AG04449 (cell line): Measurements from ENCODE around the gene LRG1.
"Not testable (repeated sequence)": the region's sequence is repeated elsewhere in the genome, so short reads cannot be mapped to it uniquely, and the experiment has no call there.

Experiments
- CTCF ChIA-PET: fragments of 350-600 bp; formaldehyde crosslinking; extraction: SDS; loops from one replicate; lab custom pipeline; 2021; ENCODE audit warnings: antibody characterized with exemption; lab: Yijun Ruan, JAX
- POLR2A ChIA-PET: fragments of 400-600, 350-600 bp; formaldehyde crosslinking; extraction: SDS; loops from one replicate; lab custom pipeline; 2020; ENCODE audit warnings: antibody characterized with exemption, inconsistent platforms; lab: Yijun Ruan, JAX
- DNase-seq: peaks from one replicate; pipeline ENCODE4 v3.0.0-alpha.2; 2010; ENCODE audit warnings: low read depth, low spot score
- H3K4me3 ChIP-seq: 2 replicates; pipeline ENCODE4 v1.5.1; 2011; ENCODE audit warnings: low read depth, mild to moderate bottlenecking, control low read depth, low read length
- CTCF ChIP-seq: IDR thresholded peaks from one replicate; pipeline ENCODE4 v1.5.1; 2011; ENCODE audit warnings: mild to moderate bottlenecking, moderate library complexity, low read length, control low read depth, inconsistent platforms; ENCODE audit not compliant: insufficient read depth; ENCODE audit errors: missing control alignments

Gene LRG1

GRCh38 chr19:4570402-4570801, 30.6 kb upstream of the LRG1 start:
- no peak overlapping the region for H3K4me3 ChIP-seq
- ChIA-PET CTCF (interaction anchor here (1.1 to 8.7 kb wide), 7 partner anchors 8 to 234 kb away, joined by 3 to 143 read pairs (median 27); partner anchors contain the start of gene SEMA6B), POLR2A (no interaction called here)
- no peak for DNase-seq
- no peak for TF ChIP-seq CTCF

GRCh38 chr19:4568886-4569285, 29.1 kb upstream of the LRG1 start:
- POLR2A ChIA-PET: no interaction called here
- no peak for TF ChIP-seq CTCF
- no peak for DNase-seq
- CTCF ChIA-PET: interaction anchor here (0.8 to 8.7 kb wide), 10 partner anchors 9 to 349 kb away, joined by 3 to 143 read pairs (median 6); partner anchors contain the start of gene SEMA6B
- H3K4me3 ChIP-seq: no peak overlapping the region

GRCh38 chr19:4567584-4568071, 27.8 kb upstream of the LRG1 start:
- peak; percentile 94 for TF ChIP-seq CTCF
- no peak for DNase-seq
- ChIA-PET CTCF (interaction anchor here (0.7 to 8.7 kb wide), 14 partner anchors 8 to 83 kb away, joined by 3 to 143 read pairs (median 6); partner anchors contain the start of genes PLIN5 and SEMA6B), POLR2A (interaction anchor here (0.8 kb wide), 1 partner anchor 46 kb away, joined by 3 read pairs; no protein-coding TSS in a partner anchor)
- no peak overlapping the region for H3K4me3 ChIP-seq

GRCh38 chr19:4566402-4567051, 26.7 kb upstream of the LRG1 start:
- no peak for DNase-seq
- POLR2A ChIA-PET: interaction anchor here (0.8 kb wide), 1 partner anchor 45 kb away, joined by 3 read pairs; no protein-coding TSS in a partner anchor
- no peak for TF ChIP-seq CTCF
- CTCF ChIA-PET: interaction anchor here (0.7 to 8.7 kb wide), 13 partner anchors 8 to 85 kb away, joined by 3 to 143 read pairs (median 6); partner anchors contain the start of gene PLIN5
- H3K4me3 ChIP-seq: no peak overlapping the region

GRCh38 chr19:4563562-4563961, 23.7 kb upstream of the LRG1 start:
- DNase-seq, H3K4me3 ChIP-seq, POLR2A ChIA-PET: not testable (repeated sequence)
- CTCF ChIA-PET: interaction anchor here (1.2 to 1.4 kb wide), 2 partner anchors 9 to 70 kb away, joined by 3 to 6 read pairs; no protein-coding TSS in a partner anchor

GRCh38 chr19:4562085-4562484, 22.2 kb upstream of the LRG1 start:
- CTCF ChIA-PET, H3K4me3 ChIP-seq, POLR2A ChIA-PET, DNase-seq: not testable (repeated sequence)

- TF ChIP-seq CTCF: no peak
- ChIA-PET POLR2A (no interaction called here), CTCF (interaction anchor here (0.6 to 3.3 kb wide), 13 partner anchors 10 to 78 kb away, joined by 3 to 43 read pairs (median 6); no protein-coding TSS in a partner anchor)
- no peak for DNase-seq
- no peak within 1 kb of the TSS for H3K4me3 ChIP-seq
Observed at GRCh38 chr19:4559569-4559968, 19.7 kb upstream of the LRG1 start, which contains the start of gene SEMA6B. Gene SEMA6B, minus strand, starts transcription at chr19:4559684. Its CDS starts 1,227 bp downstream, at chr19:4558457.
